HCT116 (cell line): ENCODE data around the gene TEAD3. TPM values are rescaled to one million over a fixed set of nuclear protein-coding genes. Genes with fewer than 3 reads are reported as not detected.

ENCODE experiments used
- ATAC-seq: fragments of 200-7000 bp; cut with Tn5 transposase; 2 replicates; pipeline ENCODE4 v1.9.1; 2020; ENCODE audit warnings: mild to moderate bottlenecking, moderate library complexity
- BruUV-seq: library from RNA; stranded (reverse); fragments of 400-500 nt; replicated peaks from 2 replicates; lab custom pipeline; 2021; lab: Mats Ljungman, UMichigan
- CTCF ChIA-PET: fragments of 300-600 bp; sonication (Branson Sonifier 250); formaldehyde crosslinking; loops from one replicate; lab custom pipeline; 2021; ENCODE audit warnings: antibody characterized with exemption; lab: Charles Lee
- POLR2A ChIA-PET: fragments of 300-600, 350-600 bp; sonication (Branson Sonifier 250); formaldehyde crosslinking; loops from one replicate; lab custom pipeline; 2021; ENCODE audit warnings: antibody characterized with exemption; lab: Charles Lee
- RAD21 ChIA-PET, 2 experiments: fragments of 300-600 bp; sonication (Branson Sonifier 250); formaldehyde crosslinking; loops; one replicate each; lab custom pipeline; 2023; ENCODE audit warnings: low total read pairs in 2 of 2; ENCODE audit not compliant: uncharacterized antibody in 2 of 2, unreplicated experiment in 2 of 2, low non-redundant PET in 1 of 2; lab: Charles Lee
- DNase-seq: peaks from one replicate; pipeline ENCODE4 v3.0.0-alpha.2; 2010; ENCODE audit warnings: low read depth, low spot score
- H2AFZ ChIP-seq: fragments of 200-600 bp; shearing (Covaris generic), sonication (generic); 2 replicates; pipeline ENCODE4 v1.6.1; 2017; ENCODE audit warnings: low read depth, mixed run types, mixed read lengths, antibody characterized with exemption, low read length; ENCODE audit not compliant: poor library complexity, severe bottlenecking
- H3K27ac ChIP-seq: 2 replicates; pipeline ENCODE4 v1.5.1; 2012; ENCODE audit warnings: low read depth, low read length
- H3K27me3 ChIP-seq: fragments of 200-600 bp; sonication (generic); 2 replicates; pipeline ENCODE4 v1.6.1; 2016; ENCODE audit warnings: mixed run types, low read length, mixed read lengths; ENCODE audit not compliant: insufficient read depth
- H3K36me3 ChIP-seq, 2 experiments: fragments of 200-500 bp in 1 of 2; fragments of 200-600 bp in 1 of 2; sonication (Bioruptor generic) in 1 of 2; sonication (generic) in 1 of 2; 2 replicates each; pipeline versions ENCODE4 v1.5.1 to v1.6.1; 2014 to 2016; ENCODE audit warnings: low read length in 2 of 2, inconsistent platforms in 1 of 2, mixed read lengths in 1 of 2, mixed run types in 1 of 2; ENCODE audit not compliant: insufficient read depth in 2 of 2, control insufficient read depth in 1 of 2
- H3K4me1 ChIP-seq, 2 experiments: fragments of 200-600 bp in 1 of 2; sonication (generic) in 1 of 2; 2 replicates each; pipeline versions ENCODE4 v1.5.1 to v1.6.1; 2012 to 2017; ENCODE audit warnings: low read length in 2 of 2, inconsistent platforms in 1 of 2, mild to moderate bottlenecking in 1 of 2, mixed read lengths in 1 of 2, mixed run types in 1 of 2, moderate library complexity in 1 of 2; ENCODE audit not compliant: insufficient read depth in 2 of 2, control insufficient read depth in 1 of 2
- H3K4me2 ChIP-seq: fragments of 200-600 bp; sonication (generic); 2 replicates; pipeline ENCODE4 v1.6.1; 2017; ENCODE audit warnings: mixed run types, low read length, mixed read lengths
- H3K4me3 ChIP-seq, 2 experiments: fragments of 200-600 bp in 1 of 2; sonication (generic) in 1 of 2; replicated peaks in 1 of 2; 2 replicates each; pipeline ENCODE4 v1.5.1; 2011 to 2016; ENCODE audit warnings: low read length in 2 of 2, control low read depth in 1 of 2, low read depth in 1 of 2, mild to moderate bottlenecking in 1 of 2, mixed read lengths in 1 of 2, mixed run types in 1 of 2
- H3K79me2 ChIP-seq: fragments of 200-600 bp; sonication (generic); 2 replicates; pipeline ENCODE4 v1.6.1; 2017; ENCODE audit warnings: mild to moderate bottlenecking, mixed run types, low read length, moderate library complexity, mixed read lengths; ENCODE audit not compliant: insufficient read depth
- H3K9ac ChIP-seq: fragments of 200-600 bp; sonication (generic); 2 replicates; pipeline ENCODE4 v1.6.1; 2016; ENCODE audit warnings: low read length, mixed read lengths
- H3K9me2 ChIP-seq: fragments of 200-600 bp; sonication (generic), shearing (Covaris generic); 2 replicates; pipeline ENCODE4 v1.6.1; 2017; ENCODE audit warnings: mixed run types, mild to moderate bottlenecking, moderate library complexity; ENCODE audit not compliant: insufficient read depth
- H3K9me3 ChIP-seq, 2 experiments: fragments of 200-500 bp in 1 of 2; fragments of 200-600 bp in 1 of 2; sonication (Bioruptor generic) in 1 of 2; sonication (generic) in 1 of 2; 2 replicates each; pipeline ENCODE4 v1.6.1; 2014 to 2017; ENCODE audit warnings: low read length in 2 of 2, mixed read lengths in 2 of 2, inconsistent platforms in 1 of 2, low read depth in 1 of 2, mild to moderate bottlenecking in 1 of 2, mixed run types in 1 of 2, moderate library complexity in 1 of 2; ENCODE audit not compliant: control insufficient read depth in 1 of 2, insufficient read depth in 1 of 2
- H4K20me1 ChIP-seq: fragments of 200-600 bp; sonication (generic), shearing (Covaris generic); 2 replicates; pipeline ENCODE4 v1.6.1; 2017; ENCODE audit warnings: mixed run types, mild to moderate bottlenecking, moderate library complexity; ENCODE audit not compliant: insufficient read depth
- CEBPB ChIP-seq: IDR thresholded peaks from 2 replicates; pipeline ENCODE4 v1.6.1; 2012; ENCODE audit warnings: low read depth
- ELF1 ChIP-seq: IDR thresholded peaks from 2 replicates; pipeline ENCODE4 v1.6.1; 2012; ENCODE audit warnings: low read depth, borderline replicate concordance
- EZH2phosphoT487 ChIP-seq: fragments of 200-600 bp; IDR thresholded peaks from 2 replicates; pipeline ENCODE4 v1.6.1; 2018; ENCODE audit warnings: antibody characterized with exemption, borderline replicate concordance
- FOSL1 ChIP-seq: IDR thresholded peaks from 2 replicates; pipeline ENCODE4 v1.6.1; 2012; ENCODE audit warnings: low read depth
- JUND ChIP-seq: IDR thresholded peaks from 2 replicates; pipeline ENCODE4 v1.6.1; 2012
- MAX ChIP-seq: IDR thresholded peaks from 2 replicates; pipeline ENCODE4 v1.6.1; 2012
- POLR2A ChIP-seq: IDR thresholded peaks from 2 replicates; pipeline ENCODE4 v1.7.0; 2011; ENCODE audit warnings: borderline replicate concordance; ENCODE audit not compliant: insufficient read depth, insufficient read length; ENCODE audit errors: extremely low read depth
- POLR2AphosphoS5 ChIP-seq: IDR thresholded peaks from 2 replicates; pipeline ENCODE4 v1.6.1; 2011; ENCODE audit warnings: mild to moderate bottlenecking, low read depth, low read length, moderate library complexity
- RAD21 ChIP-seq: IDR thresholded peaks from 2 replicates; pipeline ENCODE4 v1.6.1; 2012; ENCODE audit warnings: low read depth, mild to moderate bottlenecking
- REST ChIP-seq: IDR thresholded peaks from 2 replicates; pipeline ENCODE4 v1.6.1; 2012; ENCODE audit warnings: low read depth
- SIN3A ChIP-seq: IDR thresholded peaks from 2 replicates; pipeline ENCODE4 v1.6.1; 2012; ENCODE audit warnings: low read depth
- SP1 ChIP-seq: IDR thresholded peaks from 2 replicates; pipeline ENCODE4 v1.6.1; 2012; ENCODE audit warnings: low read depth
- SRF ChIP-seq: IDR thresholded peaks from 2 replicates; pipeline ENCODE4 v1.6.1; 2012; ENCODE audit warnings: low read depth
- ZBTB33 ChIP-seq: IDR thresholded peaks from 2 replicates; pipeline ENCODE4 v1.6.1; 2011; ENCODE audit warnings: mild to moderate bottlenecking, low read length, moderate library complexity; ENCODE audit not compliant: insufficient replicate concordance; ENCODE audit errors: extremely low read depth
- intact Hi-C: fragments of 100-400 bp; cut with micrococcal nuclease; formaldehyde crosslinking; loops from 2 replicates; pipeline ENCODE4 v1.10.0; 2022
- total RNA-seq: library from RNA; stranded (reverse); gene quantifications from one replicate; pipeline ENCODE4 v1.2.1, GENCODE V29; 2021; ENCODE audit not compliant: unreplicated experiment

Gene TEAD3
- total RNA-seq, 1 experiment from 2014 or later = 21.8 TPM

- H3K4me1 ChIP-seq = peaks cover 70 to 98% of the 10 kb centered on the region in 2 experiments
- H3K9me3 ChIP-seq = no peaks in the 10 kb centered on the region
- peak overlapping the region; percentile 84 for H3K4me2 ChIP-seq
- H2AFZ ChIP-seq = no peak overlapping the region
- intact Hi-C loops = no loop called here
- ChIA-PET POLR2A (interaction anchor here (0.5 to 8.1 kb wide), 6 partner anchors 9 to 56 kb away, joined by 3 to 48 read pairs (median 4); partner anchors contain the start of gene TEAD3), CTCF (interaction anchor here (0.7 to 1.7 kb wide), 3 partner anchors 9 to 255 kb away, joined by 3 to 4 read pairs (median 4); partner anchors contain the start of genes ARMC12 and TEAD3)
- ATAC-seq = 0 out of 2 replicates have a peak, but pooled peaks have one; percentile 8
- peak overlapping the region; percentile 97 for H3K27ac ChIP-seq
- H3K27me3 ChIP-seq = no peaks in the 10 kb centered on the region
- no peaks in the 10 kb centered on the region for H3K36me3 ChIP-seq
- TF ChIP-seq MAX = no peak
- TF ChIP-seq POLR2A = no peak
- TF ChIP-seq JUND = no peak
- no peak for TF ChIP-seq SRF
- no peak for TF ChIP-seq ELF1
- TF ChIP-seq SIN3A = no peak
- TF ChIP-seq ZBTB33 = no peak
- TF ChIP-seq REST = no peak
- TF ChIP-seq SP1 = no peak
- no peak for TF ChIP-seq CEBPB
- no peak for TF ChIP-seq POLR2AphosphoS5
- no peak for TF ChIP-seq EZH2phosphoT487
- TF ChIP-seq RAD21 = no peak
- no peak for TF ChIP-seq FOSL1
- TF ChIP-seq, all 23 proteins: peak for 0
- H3K79me2 ChIP-seq = peaks cover 48% of the 10 kb centered on the region
- peak overlapping the region; percentile 41 for H3K9ac ChIP-seq
- no peaks in the 10 kb centered on the region for H4K20me1 ChIP-seq
- H3K4me3 ChIP-seq = peak overlapping the region in 1 of 2 experiments; percentile 19; a peak in 2 of 4 replicates
- RAD21 ChIA-PET = no interaction called here
- DNase-seq = no peak
- BruUV-seq = no TSS peak
- no peaks in the 10 kb centered on the region for H3K9me2 ChIP-seq
Measured at GRCh38 chr6:35487658-35488516, 9.0 kb downstream of the TEAD3 start.
